Measurements from ENCODE around the gene CWH43. TPM values are rescaled to one million over a fixed set of nuclear protein-coding genes. Genes with fewer than 3 reads are reported as not detected.
"Not testable (repeated sequence)": the region's sequence is repeated elsewhere in the genome, so short reads cannot be mapped to it uniquely, and the experiment has no call there.

The CWH43 gene
- total RNA-seq, 1 donor from 2014 or later, result not detected

DNA sequence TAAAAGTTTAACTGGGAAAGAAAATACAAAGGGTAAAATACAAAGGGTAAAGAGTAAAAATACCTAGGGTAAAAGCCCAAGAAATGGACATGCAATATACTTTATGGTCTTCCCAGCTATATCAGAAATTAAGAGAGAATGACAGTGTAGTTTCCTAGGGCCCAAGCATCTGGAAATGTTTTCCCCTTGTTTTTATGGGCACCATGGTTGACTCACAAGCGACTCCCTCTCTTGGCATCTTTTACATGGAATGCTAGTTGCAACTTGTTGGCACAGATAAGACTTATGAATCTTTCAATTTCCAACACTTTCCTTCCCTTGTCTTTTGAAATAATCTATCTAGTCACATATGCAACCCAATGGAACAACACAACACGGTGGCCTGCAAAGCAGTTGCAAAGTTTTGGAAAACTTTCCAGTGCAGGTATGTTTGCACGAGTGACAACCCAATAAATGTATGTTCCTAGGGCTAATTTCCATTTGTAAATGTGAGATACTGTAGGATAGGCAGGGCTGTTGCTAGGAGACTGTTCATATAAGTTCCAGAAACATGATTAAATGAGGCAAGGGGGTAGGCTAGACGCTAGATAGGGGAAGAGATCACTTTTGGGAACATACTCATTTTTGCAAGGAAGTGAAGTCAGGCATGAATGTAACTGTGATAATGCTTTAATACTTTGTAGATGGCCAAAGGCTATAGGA lies 36.4 kb upstream of the CWH43 start:
- no peak overlapping the region for H3K27ac Mint-ChIP-seq (ENCODE audit: unreplicated experiment)
- TF ChIP-seq, protein P1, sequence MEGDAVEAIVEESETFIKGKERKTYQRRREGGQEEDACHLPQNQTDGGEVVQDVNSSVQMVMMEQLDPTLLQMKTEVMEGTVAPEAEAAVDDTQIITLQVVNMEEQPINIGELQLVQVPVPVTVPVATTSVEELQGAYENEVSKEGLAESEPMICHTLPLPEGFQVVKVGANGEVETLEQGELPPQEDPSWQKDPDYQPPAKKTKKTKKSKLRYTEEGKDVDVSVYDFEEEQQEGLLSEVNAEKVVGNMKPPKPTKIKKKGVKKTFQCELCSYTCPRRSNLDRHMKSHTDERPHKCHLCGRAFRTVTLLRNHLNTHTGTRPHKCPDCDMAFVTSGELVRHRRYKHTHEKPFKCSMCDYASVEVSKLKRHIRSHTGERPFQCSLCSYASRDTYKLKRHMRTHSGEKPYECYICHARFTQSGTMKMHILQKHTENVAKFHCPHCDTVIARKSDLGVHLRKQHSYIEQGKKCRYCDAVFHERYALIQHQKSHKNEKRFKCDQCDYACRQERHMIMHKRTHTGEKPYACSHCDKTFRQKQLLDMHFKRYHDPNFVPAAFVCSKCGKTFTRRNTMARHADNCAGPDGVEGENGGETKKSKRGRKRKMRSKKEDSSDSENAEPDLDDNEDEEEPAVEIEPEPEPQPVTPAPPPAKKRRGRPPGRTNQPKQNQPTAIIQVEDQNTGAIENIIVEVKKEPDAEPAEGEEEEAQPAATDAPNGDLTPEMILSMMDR (conservative IDR thresholded peaks at IDR 0.05), result no peak
- DNase-seq (ENCODE audit: low read depth, low spot score), result no peak
- peaks cover 7% of the 10 kb centered on the region for H3K4me1 Mint-ChIP-seq
- no peak overlapping the region for H3K4me3 Mint-ChIP-seq
- H3K36me3 Mint-ChIP-seq (ENCODE audit: low read depth), result no peaks in the 10 kb centered on the region
- H3K27me3 Mint-ChIP-seq (ENCODE audit: low read depth), result peaks cover 3% of the 10 kb centered on the region
- H3K9me3 Mint-ChIP-seq, result peaks cover 3% of the 10 kb centered on the region

DNA sequence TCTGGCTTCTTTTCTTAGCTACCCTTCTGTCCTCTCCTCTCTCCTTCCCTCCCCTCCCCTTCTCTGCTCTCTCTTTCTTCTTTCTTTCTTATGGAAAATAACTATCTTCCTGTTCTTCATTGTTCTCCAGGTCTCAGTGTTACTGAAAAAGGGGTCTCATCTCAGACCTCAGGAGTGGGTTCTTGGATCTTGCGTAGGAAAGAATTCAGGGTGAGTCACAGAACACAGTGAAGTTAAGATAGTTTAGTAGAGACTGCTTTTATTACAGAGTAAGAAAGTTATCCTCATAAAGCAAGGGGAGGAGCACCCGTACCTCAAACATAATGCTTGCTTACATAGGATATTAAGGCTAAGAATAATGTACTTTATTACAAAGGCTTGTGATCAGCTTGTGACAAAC lies 31.8 kb upstream of the CWH43 start:
- TF ChIP-seq, protein P1 (conservative IDR thresholded peaks at IDR 0.05), result no peak
- peaks cover 3% of the 10 kb centered on the region for H3K9me3 Mint-ChIP-seq
- H3K4me1 Mint-ChIP-seq, result peaks cover 7% of the 10 kb centered on the region
- no peaks in the 10 kb centered on the region for H3K36me3 Mint-ChIP-seq (ENCODE audit: low read depth)
- no peak for DNase-seq (ENCODE audit: low read depth, low spot score)
- no peak overlapping the region for H3K27ac Mint-ChIP-seq (ENCODE audit: unreplicated experiment)
- no peak overlapping the region for H3K4me3 Mint-ChIP-seq
- H3K27me3 Mint-ChIP-seq (ENCODE audit: low read depth), result peaks cover 23% of the 10 kb centered on the region

DNA sequence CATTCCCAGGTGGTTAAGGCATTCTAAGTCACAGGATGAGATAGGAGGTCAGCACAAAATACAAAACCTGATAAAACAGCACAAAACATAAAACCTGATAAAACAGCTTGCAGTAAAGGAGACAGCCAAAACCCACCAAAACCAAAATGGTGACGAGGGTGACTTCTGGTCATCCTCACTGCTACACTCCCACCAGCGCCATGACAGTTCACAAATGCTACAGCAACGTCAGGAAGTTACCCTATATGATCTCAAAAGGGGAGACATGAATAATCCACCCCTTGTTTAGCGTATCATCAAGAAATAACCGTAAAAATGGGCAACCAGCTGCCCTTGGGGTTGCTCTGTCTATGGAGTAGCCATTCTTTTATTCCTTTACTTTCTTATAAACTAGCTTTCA lies 28.7 kb upstream of the CWH43 start:
- not testable (repeated sequence) for DNase-seq (ENCODE audit: low read depth, low spot score); H3K4me3 Mint-ChIP-seq; H3K4me1 Mint-ChIP-seq; H3K9me3 Mint-ChIP-seq; H3K36me3 Mint-ChIP-seq (ENCODE audit: low read depth); H3K27ac Mint-ChIP-seq (ENCODE audit: unreplicated experiment)
- H3K27me3 Mint-ChIP-seq (ENCODE audit: low read depth), result peaks cover 25% of the 10 kb centered on the region

DNA sequence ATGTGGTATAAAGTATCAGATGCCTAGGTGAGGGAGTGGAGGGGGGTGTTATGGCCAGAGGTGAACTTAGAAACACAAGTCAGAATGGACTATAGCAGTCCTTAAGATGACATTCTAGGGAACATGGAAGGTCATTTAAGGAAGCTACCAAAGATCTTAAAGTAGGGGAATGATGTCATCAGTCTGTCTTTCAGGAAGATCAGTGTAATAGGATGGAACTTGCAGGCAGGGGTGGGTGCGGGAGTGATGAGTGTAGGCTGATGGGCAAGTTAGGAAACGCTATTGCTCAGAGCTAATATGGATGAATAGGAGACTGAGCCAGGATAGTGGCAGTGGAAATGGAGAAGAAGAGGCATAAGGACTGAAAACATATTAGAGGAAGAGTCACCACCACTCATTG lies 27.5 kb upstream of the CWH43 start:
- TF ChIP-seq, protein P1 (conservative IDR thresholded peaks at IDR 0.05), result no peak
- H3K4me3 Mint-ChIP-seq, result no peak overlapping the region

DNA sequence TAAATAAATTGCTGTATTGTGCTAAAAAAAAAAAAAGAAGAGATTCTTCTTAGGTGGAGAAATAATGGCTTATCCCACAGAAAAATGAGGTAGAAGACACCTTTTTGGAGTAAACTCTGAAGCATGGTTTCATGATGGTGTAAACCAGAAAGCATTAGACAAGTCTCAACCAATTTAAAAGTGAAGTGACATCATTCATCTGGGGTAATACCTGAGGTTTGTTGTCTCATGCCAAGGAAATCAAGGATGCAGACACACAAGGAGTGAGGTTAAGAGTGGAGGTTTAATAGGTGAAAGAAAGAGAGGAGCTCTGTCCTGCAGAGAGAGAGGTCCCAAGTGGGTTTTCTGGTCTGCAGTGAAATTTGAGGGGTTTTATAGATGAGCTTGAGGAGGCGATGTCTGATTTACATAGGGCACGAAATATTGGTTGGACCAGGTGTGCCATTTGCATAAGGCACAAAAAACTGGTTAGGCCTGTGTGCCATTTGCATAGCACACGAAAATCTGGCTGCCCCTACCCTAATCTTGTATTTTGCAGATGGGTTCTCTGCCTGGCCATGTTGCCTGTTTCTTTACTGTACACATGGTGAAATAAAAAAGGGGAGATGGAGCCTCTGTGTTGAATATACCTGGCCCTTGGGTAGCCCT lies 25.0 kb upstream of the CWH43 start:
- no peaks in the 10 kb centered on the region for H3K36me3 Mint-ChIP-seq (ENCODE audit: low read depth)
- H3K9me3 Mint-ChIP-seq, result no peaks in the 10 kb centered on the region
- no peaks in the 10 kb centered on the region for H3K4me1 Mint-ChIP-seq
- no peak overlapping the region for H3K27ac Mint-ChIP-seq (ENCODE audit: unreplicated experiment)
- no peak overlapping the region for H3K4me3 Mint-ChIP-seq
- peaks cover 21% of the 10 kb centered on the region for H3K27me3 Mint-ChIP-seq (ENCODE audit: low read depth)
- TF ChIP-seq, protein P1 (conservative IDR thresholded peaks at IDR 0.05), result no peak
- no peak for DNase-seq (ENCODE audit: low read depth, low spot score)

More for the DNA sequence above, 27.5 kb upstream of the CWH43 start:
- Mint-ChIP-seq H3K9me3 (no peaks in the 10 kb centered on the region), H3K36me3 (ENCODE audit: low read depth) (no peaks in the 10 kb centered on the region), H3K4me1 (peaks cover 7% of the 10 kb centered on the region), H3K27ac (ENCODE audit: unreplicated experiment) (no peak overlapping the region), H3K27me3 (ENCODE audit: low read depth) (peaks cover 25% of the 10 kb centered on the region)
- DNase-seq (ENCODE audit: low read depth, low spot score), result no peak

DNA sequence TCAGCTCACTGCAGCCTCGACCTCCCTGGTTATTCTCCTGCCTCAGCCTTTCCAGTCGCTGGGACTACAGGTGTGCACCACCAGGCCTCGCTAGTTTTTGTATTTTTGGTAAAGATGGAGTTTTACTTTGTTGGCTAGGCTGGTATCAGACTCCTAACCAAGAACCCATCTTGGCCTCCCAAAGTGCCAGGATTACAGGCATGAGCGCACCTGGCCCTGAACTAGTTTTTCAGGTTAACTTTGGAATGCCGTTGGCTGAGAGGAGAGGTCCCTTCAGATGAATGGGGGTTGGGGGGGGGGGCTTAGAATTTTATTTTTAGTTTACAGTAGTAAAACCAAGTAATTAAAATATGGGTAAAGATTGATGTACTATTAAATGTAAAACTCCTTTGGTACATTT lies 23.4 kb upstream of the CWH43 start:
- Mint-ChIP-seq H3K27ac (ENCODE audit: unreplicated experiment) (no peak overlapping the region), H3K27me3 (ENCODE audit: low read depth) (peaks cover 15% of the 10 kb centered on the region), H3K4me1 (peaks cover 13% of the 10 kb centered on the region), H3K4me3 (no peak overlapping the region), H3K9me3 (no peaks in the 10 kb centered on the region), H3K36me3 (ENCODE audit: low read depth) (no peaks in the 10 kb centered on the region)
- no peak for DNase-seq (ENCODE audit: low read depth, low spot score)
- TF ChIP-seq, protein P1 (conservative IDR thresholded peaks at IDR 0.05), result no peak
